Fibroblast of villous mesenchyme (primary cell): ENCODE results near the gene UMODL1. TPM values are rescaled to one million over a fixed set of nuclear protein-coding genes. Genes with fewer than 3 reads are reported as not detected.
"Not testable (repeated sequence)": the region's sequence is repeated elsewhere in the genome, so short reads cannot be mapped to it uniquely, and the experiment has no call there.

Experiments used
- DNase-seq: peaks from one replicate; pipeline ENCODE4 v3.0.0-alpha.2; 2010; ENCODE audit warnings: low read depth
- H3K4me3 ChIP-seq: 2 replicates; pipeline ENCODE4 v1.5.1; 2011; ENCODE audit warnings: low read depth, mild to moderate bottlenecking, low read length
- total RNA-seq: library from RNA; depleted of rRNA; stranded (reverse); fragments of >200 nt; gene quantifications from 2 replicates; pipeline ENCODE4 v1.2.3, GENCODE V29; 2012
- TF ChIP-seq, protein P1 (sequence below): IDR thresholded peaks from 2 replicates; pipeline ENCODE4 v1.5.1; 2012; ENCODE audit warnings: low read depth, mild to moderate bottlenecking, low read length; ENCODE audit not compliant: insufficient read depth

The UMODL1 gene
- total RNA-seq, 1 donor, result not detected

DNA sequence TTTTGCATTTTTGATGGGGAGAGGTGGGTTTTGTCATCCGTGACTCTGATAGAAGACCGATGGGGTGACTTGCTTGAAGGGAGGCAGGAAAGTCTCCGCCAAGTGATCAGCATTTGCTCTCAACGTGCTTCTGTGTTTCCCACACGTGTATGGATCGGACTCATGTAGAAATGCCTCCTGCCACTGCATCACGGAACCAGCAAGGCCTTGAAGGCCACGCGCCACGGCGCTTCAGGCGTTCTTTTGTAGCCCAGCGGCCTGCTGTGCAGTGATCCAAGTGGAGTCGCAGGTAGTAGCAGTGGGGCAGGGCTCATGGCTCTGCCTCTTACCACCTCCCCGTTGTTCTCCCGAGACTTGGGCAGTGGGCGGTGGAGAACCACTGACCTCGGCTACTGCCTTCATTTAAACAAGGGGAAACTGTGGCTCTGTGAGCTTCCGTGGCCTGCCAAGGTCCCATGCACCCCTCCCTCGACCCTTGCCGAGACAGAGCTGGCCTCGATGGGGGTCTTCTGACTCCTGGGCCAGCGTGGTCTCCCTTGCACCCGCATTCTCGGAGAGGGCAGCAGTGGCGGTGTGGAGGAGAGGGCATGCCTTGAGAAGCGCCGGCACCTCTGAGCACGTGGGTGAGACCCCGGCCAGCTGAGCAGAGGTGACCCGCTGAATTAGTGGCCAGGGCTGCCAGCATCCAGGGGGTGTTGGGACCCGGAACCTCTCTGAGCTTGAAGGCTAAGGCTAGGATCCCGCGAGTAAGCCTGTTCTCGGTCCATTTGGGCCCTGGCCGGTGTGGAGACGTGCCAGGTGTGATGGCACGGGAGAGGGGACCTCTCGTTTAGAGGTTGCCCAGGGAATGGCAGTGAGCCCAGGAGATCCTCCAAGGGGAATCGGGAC, 101.7 kb downstream of the UMODL1 start:
- no peak overlapping the region for H3K4me3 ChIP-seq
- no peak for DNase-seq
- TF ChIP-seq, protein P1, sequence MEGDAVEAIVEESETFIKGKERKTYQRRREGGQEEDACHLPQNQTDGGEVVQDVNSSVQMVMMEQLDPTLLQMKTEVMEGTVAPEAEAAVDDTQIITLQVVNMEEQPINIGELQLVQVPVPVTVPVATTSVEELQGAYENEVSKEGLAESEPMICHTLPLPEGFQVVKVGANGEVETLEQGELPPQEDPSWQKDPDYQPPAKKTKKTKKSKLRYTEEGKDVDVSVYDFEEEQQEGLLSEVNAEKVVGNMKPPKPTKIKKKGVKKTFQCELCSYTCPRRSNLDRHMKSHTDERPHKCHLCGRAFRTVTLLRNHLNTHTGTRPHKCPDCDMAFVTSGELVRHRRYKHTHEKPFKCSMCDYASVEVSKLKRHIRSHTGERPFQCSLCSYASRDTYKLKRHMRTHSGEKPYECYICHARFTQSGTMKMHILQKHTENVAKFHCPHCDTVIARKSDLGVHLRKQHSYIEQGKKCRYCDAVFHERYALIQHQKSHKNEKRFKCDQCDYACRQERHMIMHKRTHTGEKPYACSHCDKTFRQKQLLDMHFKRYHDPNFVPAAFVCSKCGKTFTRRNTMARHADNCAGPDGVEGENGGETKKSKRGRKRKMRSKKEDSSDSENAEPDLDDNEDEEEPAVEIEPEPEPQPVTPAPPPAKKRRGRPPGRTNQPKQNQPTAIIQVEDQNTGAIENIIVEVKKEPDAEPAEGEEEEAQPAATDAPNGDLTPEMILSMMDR, result no peak

DNA sequence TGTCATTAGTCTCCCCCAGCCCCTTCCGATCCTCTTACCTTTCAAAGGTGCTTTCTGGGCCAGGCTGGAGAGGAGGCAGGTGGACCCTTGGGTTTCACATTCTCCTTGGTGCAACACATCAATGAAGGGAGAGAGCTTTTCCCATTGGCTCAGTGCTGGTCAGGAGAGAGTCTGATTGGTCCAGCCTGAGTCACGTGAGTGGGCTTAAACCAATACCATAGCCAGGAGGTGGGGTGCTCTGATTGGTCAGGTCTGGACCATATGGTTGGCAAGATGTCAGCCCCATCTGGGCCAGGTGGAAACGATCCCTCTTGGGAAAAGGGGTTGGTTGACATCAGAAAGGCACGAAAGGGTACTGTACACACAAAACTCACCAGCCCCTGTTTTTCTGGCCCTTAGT, 103.1 kb downstream of the UMODL1 start:
- no peak for DNase-seq

DNA sequence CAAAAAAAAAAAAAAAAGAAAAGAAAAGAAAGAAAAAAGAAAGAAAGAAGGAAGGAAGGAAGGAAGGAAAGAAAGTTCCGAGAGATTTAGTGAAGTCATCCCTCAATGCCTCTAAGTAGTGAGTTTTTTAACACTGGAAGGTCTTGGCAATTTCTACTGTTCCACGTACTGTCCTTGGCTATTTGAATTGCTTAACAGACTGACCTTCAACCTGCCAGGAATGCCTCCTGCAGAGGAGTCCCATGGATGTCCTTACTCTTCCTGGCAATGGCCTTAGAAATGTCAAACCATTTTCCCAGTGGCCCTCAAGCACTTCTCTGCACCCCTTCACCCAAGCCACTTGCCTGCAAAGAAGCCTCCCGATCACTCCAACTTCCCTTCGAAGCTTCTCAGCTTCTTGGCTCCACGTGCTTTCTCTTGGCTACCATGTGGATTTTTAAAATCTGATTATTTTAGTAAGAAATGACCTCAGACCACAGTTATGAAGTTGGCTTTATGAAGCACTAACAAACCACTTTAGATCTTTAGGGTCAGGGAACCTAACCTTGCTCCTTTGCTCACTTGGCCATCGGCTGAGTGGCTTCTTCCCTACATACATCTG, 104.1 kb downstream of the UMODL1 start:
- DNase-seq, result no peak
- H3K4me3 ChIP-seq, result no peak overlapping the region
- TF ChIP-seq, protein P1, result no peak

More for the DNA sequence above, 103.1 kb downstream of the UMODL1 start:
- TF ChIP-seq, protein P1, result no peak
- H3K4me3 ChIP-seq, result no peak overlapping the region

DNA sequence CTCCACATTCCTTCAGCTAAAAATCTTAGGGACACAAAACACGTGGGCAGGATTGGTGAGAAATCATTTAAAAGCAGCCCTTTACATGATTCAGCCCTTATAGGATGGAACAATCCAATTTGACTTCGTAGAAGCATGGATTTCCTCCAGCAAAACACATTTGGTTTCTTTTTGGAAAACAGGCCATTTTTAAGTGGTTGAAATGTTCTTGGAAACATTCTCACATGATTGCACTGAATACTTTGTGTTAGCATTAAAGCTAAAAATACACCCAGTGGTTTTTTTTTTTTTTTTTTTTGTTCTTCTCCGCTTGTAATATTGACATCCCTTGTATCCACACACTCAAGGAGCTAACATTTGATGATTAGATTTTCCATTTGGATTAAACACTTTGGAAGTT, 105.7 kb downstream of the UMODL1 start:
- H3K4me3 ChIP-seq, result no peak overlapping the region
- DNase-seq, result no peak
- TF ChIP-seq, protein P1, result no peak

DNA sequence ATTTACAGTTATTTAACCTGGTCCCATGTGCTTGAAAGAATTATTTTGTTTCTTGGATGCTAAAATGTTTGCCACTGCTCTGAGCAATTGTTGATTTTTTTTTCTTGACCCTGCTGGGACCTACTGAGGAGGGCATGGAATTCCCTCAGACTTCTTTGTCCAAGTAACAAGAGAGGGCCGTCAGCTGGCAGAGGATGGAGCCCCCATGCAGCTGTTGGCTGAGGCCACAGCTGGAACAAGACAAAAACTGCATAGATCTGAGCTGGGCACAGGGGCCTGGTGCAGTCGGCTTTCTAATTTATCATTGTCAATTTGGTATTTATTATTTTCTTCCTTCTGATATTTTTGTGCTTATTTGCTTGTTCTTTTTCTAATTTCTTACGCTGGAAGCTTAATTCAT, 108.2 kb downstream of the UMODL1 start:
- no peak overlapping the region for H3K4me3 ChIP-seq
- TF ChIP-seq, protein P1, result no peak
- DNase-seq, result no peak

DNA sequence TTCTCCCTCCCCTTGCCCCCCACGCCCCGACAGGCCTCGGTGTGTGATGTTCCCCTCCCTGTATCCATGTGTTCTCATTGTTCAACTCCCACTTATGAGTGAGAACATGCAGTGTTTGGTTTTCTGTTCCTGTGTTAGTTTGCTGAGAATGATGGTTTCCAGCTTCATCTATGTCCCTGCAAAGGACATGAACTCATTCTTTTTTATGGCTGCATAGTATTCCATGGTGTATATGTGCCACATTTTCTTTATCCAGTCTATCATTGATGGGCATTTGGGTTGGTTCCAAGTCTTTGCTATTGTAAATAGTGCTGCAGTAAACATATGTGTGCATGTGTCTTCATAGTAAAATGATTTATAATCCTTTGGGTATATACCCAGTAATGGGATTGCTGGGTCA, 108.9 kb downstream of the UMODL1 start:
- DNase-seq, H3K4me3 ChIP-seq: not testable (repeated sequence)

DNA sequence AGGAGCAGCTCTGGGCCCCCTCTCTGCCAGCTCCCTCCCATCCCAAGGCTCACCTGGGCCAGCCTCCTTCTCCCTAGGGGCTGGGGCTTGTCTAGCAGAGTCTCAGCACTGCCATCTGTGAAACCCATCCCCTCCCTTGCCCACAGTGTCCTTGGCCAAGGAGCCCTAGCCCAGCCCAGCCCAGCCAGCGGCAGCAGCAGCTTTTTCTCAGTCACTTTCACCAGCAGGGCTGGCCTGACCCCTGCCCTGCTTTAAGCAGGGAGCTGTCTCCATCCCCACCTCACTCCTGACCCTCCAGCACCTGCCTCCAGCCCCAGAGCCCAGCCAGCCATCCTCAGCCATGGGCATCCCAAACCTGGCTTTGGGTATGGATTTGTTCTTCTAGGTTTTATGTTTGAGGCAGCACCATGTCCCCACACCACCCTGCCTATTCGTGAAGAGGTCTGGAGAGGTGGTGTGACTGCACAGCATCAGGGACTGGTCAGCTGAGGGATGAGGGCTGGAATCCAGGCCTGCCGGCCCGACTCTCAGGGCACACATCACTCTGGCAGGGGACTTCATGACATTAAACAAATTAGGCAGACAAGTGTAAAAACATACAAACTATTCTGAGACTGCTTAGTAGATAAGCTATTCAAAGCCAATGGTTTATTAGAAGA, 111.7 kb downstream of the UMODL1 start:
- no peak for DNase-seq
- H3K4me3 ChIP-seq, result no peak overlapping the region
- TF ChIP-seq, protein P1, result no peak
